LNCaP clone FGC (cell line): ENCODE measurements around the gene PDCD2.

Experiments used
- DNase-seq: peaks from one replicate; pipeline ENCODE4 v3.0.0-alpha.2; 2011; ENCODE audit warnings: low read depth
- H3K4me3 ChIP-seq: 2 replicates; pipeline ENCODE4 v1.5.1; 2011; ENCODE audit warnings: mild to moderate bottlenecking, low read depth, low read length, control low read depth
- TF ChIP-seq, protein P1 (sequence below): IDR thresholded peaks from 2 replicates; pipeline ENCODE4 v1.5.1; 2012; ENCODE audit warnings: mild to moderate bottlenecking; ENCODE audit not compliant: control insufficient read depth, insufficient read depth; ENCODE audit errors: extremely low read depth

Gene PDCD2

DNA sequence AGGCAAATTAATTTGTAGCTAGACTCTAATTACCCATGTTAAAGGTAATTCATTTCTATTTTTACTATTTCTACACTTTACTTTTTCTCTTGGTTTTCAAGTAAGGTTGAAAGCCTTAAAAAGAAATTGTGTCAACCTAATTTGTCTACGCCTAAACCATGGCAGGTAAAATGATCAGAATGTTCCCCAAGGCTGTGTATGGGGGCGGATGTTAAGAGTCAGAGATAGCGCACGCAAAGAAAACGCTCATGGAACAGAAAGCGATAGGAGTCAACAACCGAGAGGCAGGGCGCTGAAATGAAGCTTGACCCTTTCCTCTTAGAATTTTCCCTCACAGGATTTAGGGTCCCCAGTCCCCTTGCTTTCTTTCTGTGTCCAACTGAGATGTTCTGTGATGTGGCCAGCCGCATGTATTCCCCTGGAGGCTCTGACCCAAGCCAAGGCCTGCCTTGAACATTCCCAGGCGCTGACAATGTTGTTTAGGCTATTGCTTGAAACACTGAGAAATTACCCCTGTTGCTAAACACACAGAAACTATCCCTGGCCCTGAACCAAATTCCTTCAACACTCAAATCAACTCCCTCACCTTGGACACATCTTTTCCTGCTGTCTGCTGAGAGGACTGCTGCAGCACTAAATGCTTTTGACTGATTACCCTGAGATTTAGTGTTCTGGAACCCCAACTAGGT lies 42.3 kb downstream of the PDCD2 start:
- no peak overlapping the region for H3K4me3 ChIP-seq
- TF ChIP-seq, protein P1, sequence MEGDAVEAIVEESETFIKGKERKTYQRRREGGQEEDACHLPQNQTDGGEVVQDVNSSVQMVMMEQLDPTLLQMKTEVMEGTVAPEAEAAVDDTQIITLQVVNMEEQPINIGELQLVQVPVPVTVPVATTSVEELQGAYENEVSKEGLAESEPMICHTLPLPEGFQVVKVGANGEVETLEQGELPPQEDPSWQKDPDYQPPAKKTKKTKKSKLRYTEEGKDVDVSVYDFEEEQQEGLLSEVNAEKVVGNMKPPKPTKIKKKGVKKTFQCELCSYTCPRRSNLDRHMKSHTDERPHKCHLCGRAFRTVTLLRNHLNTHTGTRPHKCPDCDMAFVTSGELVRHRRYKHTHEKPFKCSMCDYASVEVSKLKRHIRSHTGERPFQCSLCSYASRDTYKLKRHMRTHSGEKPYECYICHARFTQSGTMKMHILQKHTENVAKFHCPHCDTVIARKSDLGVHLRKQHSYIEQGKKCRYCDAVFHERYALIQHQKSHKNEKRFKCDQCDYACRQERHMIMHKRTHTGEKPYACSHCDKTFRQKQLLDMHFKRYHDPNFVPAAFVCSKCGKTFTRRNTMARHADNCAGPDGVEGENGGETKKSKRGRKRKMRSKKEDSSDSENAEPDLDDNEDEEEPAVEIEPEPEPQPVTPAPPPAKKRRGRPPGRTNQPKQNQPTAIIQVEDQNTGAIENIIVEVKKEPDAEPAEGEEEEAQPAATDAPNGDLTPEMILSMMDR, result no peak
- DNase-seq, result no peak

DNA sequence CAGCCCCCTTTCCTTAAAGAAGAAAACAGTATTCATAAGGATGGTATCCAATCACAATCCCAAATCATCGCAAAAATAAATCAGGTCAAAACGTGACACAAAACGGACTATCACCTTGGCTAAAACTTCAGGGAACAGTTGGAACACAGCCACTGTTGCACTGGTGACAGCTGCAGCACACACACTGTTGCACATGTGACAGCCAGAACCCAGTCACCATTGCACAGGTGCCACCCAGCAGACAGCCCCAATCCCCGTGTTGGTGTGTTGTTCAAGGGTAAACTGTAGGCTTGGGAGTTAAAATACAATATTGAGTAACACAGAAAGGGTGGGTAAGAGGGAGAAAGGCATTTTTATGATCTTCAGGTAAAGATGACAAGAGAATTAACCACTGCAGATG lies 47.1 kb downstream of the PDCD2 start:
- no peak for DNase-seq
- TF ChIP-seq, protein P1, result no peak
- no peak overlapping the region for H3K4me3 ChIP-seq

DNA sequence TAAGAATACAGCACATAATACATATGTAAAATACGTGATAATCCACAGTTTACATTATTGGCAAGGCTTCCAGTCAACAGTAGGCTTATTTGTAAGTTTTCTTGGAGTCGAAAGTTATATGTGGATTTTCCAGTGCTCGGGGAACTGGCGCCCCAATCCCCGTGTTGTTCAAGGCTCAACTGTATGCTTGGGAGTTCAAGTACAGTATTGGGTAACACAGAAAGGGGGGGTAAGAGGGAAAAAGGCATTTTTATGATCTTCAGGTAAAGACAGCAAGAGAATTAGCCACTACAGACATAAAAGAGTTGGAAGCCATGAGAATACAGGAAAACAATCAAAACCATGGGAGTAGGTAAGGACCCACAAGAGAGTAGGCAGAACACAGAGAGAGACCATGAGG lies 47.8 kb downstream of the PDCD2 start:
- TF ChIP-seq, protein P1, result no peak
- H3K4me3 ChIP-seq, result no peak overlapping the region
- no peak for DNase-seq

DNA sequence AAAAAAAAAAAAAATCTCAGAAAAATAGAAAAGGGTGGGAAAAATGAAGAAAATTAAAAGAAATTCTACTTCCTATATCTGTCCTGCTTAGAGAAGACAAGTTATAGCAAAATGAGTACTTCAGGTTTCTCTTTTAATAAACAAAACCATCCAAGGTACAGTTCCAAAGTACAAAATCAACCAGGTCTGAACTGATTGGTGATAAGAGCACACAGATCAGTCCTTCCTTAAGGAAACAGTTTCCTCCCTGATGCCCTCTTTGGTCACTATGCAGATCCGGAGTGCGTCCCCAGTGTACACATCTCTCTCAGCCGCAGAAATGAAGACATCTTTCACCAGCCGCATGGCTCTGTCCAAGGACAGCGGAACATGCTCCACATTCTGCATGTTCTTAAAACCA lies 49.4 kb downstream of the PDCD2 start:
- DNase-seq, result no peak
- H3K4me3 ChIP-seq, result no peak overlapping the region
- TF ChIP-seq, protein P1, result no peak

DNA sequence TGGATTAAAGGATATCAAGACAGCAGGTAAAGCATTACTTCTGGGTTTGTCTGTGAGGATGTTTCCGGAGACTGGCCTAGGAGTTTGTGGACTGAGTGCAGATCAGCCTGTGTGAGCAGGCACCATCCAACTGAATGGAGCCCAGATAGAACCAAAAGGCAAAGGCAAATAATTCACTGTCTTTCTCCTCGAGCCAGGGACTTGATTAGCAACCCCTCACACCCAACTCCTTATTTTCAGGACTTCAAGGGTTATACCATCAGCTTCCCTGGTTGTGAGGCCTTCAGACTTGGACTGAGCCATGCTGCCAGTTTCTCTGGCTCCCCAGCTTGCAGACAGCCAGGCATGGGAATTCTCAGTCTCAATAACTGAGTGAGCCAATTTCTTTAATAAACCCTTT lies 50.6 kb downstream of the PDCD2 start:
- TF ChIP-seq, protein P1, result no peak
- no peak for DNase-seq
- H3K4me3 ChIP-seq, result no peak overlapping the region

DNA sequence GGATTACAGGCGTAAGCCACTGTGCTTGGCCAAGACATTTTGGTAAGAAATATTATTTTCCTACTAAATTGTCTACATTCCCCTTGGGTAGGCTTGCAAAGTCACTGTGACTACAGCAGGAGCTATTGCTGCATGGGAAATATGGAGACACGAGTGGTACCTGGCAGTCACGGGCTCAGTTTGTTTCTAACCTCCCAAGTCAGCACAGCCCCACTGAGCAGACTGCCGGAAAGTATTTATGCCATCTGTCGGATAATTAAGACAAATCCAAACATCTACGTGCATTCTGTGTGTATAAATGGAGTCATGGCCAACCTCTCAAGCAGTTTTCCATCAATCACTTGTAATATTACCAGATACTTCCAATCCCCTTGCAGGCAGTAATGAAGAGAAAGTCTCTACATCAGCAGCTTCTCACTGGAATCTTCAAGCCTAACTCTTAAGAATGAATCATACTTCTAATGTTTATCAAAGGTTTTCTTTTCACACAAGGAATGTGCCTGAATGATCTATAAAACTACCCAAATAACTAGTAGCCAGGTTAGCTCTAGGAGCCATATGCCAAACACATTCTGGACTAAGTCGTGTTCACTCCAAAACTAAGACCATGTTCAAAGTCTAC lies 51.5 kb downstream of the PDCD2 start:
- no peak overlapping the region for H3K4me3 ChIP-seq
- DNase-seq, result no peak
- TF ChIP-seq, protein P1, result no peak
